Lower leg skin (tissue), 4 donors: ENCODE data around the gene SNAI1. TPM values are rescaled to one million over a fixed set of nuclear protein-coding genes. Genes with fewer than 3 reads are reported as not detected.
"Not testable (repeated sequence)": the region's sequence is repeated elsewhere in the genome, so short reads cannot be mapped to it uniquely, and the experiment has no call there.

Source experiments
- DNase-seq, 2 donors: peaks; one replicate each; pipeline ENCODE4 v3.0.0-alpha.2; 2019; ENCODE audit warnings: low spot score in 2 of 2
- H3K4me3 ChIP-seq: fragments of 200-600 bp; sonication (generic); 2 replicates; pipeline ENCODE4 v1.5.1; 2017; ENCODE audit warnings: mild to moderate bottlenecking, low read depth; ENCODE audit not compliant: poor library complexity, severe bottlenecking
- POLR2A ChIP-seq, 2 donors: fragments of 450-650 bp; IDR thresholded peaks; one replicate each; pipeline ENCODE4 v1.6.1; 2016 to 2017; ENCODE audit warnings: antibody characterized with exemption in 2 of 2, mild to moderate bottlenecking in 1 of 2, moderate library complexity in 1 of 2
- WGBS, 2 donors: methylation state at CpG; one replicate each; pipeline ENCODE4 v1.1.5; 2018; 5-methylcytosine and 5-hydroxymethylcytosine counted together
- intact Hi-C: fragments of 100-400 bp; cut with DNase I; formaldehyde crosslinking; loops from one replicate; pipeline ENCODE4 v1.15.0; 2023; ENCODE audit warnings: low total_unique reads
- total RNA-seq, 4 donors: library from RNA; depleted of rRNA; stranded (reverse); fragments of >200 nt; gene quantifications; one replicate each; pipeline ENCODE4 v1.1.0, GENCODE V29; 2016
- TF ChIP-seq, protein P1 (sequence below), 3 donors: fragments of 450-650 bp; IDR thresholded peaks; one replicate each; pipeline ENCODE4 v1.5.1; 2016; ENCODE audit warnings: antibody characterized with exemption in 3 of 3, mild to moderate bottlenecking in 3 of 3, moderate library complexity in 2 of 3

SNAI1 gene
- total RNA-seq, 4 donors from 2014 or later: 0.65 to 3.7 (median 1.3) TPM

DNA sequence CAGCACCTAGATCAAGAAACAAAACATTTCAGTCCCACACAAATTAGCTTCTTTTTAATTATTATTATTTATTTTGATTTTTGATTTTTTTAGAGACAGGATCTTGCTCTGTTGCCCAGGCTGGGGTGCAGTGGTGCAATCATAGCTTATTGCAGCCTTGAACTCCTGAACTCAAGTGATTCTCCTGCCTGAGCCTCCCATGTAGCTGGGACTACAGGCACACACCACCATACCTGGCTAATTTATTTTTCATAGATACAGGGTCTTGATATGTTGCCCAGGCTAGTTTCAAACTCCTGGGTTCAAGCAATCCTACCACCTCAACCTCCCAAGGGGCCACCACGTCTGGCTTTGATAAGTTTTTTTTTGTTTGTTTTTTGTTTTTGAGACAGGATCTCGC, 24.6 kb downstream of the SNAI1 start:
- DNase-seq: no peak
- TF ChIP-seq, protein P1, sequence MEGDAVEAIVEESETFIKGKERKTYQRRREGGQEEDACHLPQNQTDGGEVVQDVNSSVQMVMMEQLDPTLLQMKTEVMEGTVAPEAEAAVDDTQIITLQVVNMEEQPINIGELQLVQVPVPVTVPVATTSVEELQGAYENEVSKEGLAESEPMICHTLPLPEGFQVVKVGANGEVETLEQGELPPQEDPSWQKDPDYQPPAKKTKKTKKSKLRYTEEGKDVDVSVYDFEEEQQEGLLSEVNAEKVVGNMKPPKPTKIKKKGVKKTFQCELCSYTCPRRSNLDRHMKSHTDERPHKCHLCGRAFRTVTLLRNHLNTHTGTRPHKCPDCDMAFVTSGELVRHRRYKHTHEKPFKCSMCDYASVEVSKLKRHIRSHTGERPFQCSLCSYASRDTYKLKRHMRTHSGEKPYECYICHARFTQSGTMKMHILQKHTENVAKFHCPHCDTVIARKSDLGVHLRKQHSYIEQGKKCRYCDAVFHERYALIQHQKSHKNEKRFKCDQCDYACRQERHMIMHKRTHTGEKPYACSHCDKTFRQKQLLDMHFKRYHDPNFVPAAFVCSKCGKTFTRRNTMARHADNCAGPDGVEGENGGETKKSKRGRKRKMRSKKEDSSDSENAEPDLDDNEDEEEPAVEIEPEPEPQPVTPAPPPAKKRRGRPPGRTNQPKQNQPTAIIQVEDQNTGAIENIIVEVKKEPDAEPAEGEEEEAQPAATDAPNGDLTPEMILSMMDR (IDR thresholded peaks at IDR 0.05): no peak
- no peak for TF ChIP-seq POLR2A (IDR thresholded peaks at IDR 0.05)
- H3K4me3 ChIP-seq: no peak overlapping the region
- intact Hi-C loops: no loop called here
- WGBS, 2 donors: 90 to 100% methylated on average over 2 of the region's 2 CpGs

DNA sequence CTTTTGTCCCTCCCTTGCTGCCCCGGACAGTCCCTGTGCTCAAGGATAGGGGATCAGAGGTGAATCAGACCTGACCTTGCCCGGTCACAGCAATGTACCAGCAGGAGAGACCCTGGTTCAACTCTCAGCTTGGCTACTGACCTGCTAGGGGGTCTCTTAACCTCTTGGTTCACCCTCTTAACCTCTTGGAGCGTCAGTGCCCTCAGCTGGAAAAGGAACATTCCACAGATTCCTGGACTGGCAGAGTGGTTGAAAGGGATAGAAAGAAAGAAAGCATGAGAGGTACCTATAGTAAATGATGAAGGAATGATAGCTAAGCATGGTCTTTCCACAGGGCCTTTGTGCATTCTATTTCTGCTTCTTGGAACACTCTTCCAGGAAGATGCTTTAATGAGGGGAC, 25.2 kb downstream of the SNAI1 start:
- WGBS, 2 donors: 89 to 98% methylated on average over 3 of the region's 3 CpGs
- TF ChIP-seq POLR2A (IDR thresholded peaks at IDR 0.05): no peak
- TF ChIP-seq, protein P1 (IDR thresholded peaks at IDR 0.05): no peak
- intact Hi-C loops: no loop called here
- no peak overlapping the region for H3K4me3 ChIP-seq
- no peak for DNase-seq

DNA sequence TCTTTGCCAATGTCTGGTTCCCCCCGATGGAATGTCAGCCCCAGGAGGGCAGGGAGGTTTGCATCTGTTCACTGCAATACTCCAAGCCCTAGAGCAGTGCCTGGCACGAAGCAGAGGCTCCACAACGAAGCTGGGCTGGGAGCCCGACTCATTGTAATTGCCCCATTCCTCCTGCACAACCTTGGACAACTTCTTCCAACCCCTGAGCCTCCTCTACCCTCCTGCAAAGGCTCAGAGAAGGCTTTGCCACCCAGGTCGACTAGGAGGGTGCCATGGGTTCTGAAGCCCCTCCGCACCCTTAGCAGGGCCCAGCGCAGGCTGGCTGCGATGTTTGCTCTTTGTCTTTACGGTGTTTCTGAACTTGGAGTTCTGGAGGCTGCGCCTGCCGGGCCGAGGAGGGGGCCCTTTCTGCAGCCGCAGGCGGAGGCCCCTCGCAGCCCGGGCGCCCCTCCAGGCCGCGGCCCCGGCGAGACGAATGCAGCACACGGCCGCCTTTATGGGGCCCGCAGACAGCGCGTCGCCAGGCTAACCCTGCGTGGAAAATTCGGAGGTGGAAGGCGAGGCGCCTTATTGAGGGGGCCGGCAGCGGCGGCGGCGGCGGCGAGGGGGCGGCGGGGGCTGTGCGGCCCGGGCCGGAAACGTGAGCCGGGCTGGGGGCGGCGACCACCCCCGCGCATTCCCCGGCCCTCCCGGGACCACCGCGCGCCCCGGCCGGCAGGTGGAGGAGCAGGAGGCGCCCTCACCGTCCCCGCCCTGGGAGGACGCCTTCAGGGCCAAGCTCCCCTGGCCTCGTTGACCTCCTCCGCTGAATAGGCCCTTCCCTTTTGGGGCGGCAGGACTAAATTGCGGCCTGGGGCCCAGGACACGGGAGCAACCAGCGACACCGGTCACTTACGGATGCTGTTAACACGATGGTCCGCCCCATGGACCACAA, 27.0 kb downstream of the SNAI1 start:
- 28 to 37% methylated on average over 56 to 67 of the region's 71 CpGs for WGBS, 2 donors
- no peak for TF ChIP-seq POLR2A (IDR thresholded peaks at IDR 0.05)
- intact Hi-C loops: no loop called here
- DNase-seq: no peak
- H3K4me3 ChIP-seq: no peak overlapping the region

DNA sequence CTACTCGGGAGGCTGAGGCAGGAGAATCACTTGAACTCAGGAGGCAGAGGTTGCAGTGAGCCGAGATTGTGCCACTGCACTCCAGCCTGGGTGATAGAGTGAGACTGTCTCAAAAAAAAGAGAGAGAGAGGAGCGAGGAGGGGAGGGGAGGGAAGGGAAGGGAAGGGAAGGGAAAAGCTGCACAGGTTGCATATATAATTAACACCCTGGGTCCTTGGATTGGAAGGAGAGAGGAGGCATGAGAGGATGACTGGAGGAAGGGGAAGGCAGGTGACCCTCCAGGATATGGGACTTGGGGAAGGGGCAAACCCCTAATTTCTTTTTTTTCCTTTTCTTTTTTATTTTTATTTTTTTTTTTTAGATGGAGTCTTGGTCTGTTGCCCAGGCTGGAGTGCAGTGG, 28.8 kb downstream of the SNAI1 start:
- intact Hi-C loops, H3K4me3 ChIP-seq, DNase-seq: not testable (repeated sequence)
- WGBS, 2 donors: 79 to 86% methylated on average over 2 of the region's 3 CpGs

DNA sequence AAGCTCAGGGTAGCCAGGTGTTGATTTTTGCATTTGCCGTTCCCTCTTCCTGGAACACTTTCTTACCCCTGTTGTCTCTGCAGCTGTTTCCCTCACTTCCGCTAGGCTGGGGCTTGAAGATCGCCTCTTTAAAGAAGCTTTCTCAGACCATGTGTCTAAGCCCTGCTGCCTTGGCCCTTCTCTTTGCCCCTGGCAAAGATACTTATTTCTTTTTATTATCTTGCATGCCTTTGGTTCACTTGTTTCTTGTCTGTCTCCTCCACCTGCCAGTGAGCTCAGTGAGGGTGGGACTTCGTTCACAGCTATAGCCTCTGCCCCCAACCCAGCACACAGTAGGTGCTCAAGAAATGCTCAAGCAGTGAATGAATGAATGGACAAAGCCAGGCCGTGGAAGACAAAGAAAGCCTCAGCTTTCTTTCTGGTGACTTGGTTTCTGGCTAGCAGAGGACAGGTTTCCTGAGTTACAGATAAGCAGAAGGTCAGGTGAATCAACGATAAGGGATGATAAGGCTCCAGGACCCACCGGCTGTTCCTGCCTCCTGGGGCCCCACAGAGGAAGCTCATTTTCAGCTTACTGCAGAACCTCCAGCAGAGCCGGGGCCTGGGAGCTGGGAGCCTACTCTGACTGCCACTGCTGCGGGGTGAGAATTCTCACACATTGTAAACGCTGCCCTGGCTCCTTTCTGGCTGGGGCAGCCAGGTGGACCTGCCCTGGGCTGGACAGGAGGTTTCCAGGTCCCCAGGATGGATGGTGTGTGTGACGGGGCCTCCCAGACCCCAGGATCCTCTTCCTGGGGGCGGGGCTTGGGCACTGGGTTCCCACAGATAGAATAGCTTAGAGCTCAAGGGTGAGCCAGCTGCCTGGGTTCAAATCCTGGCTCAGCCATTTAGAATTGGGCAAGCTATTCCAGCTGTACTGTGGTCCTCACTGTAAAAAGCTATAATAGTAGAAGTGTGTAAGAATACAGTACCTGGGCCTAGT, 29.8 kb downstream of the SNAI1 start:
- intact Hi-C loops: no loop called here
- 73 to 80% methylated on average over 9 to 12 of the region's 12 CpGs for WGBS, 2 donors
- DNase-seq: no peak
- TF ChIP-seq, protein P1 (IDR thresholded peaks at IDR 0.05): no peak
- no peak for TF ChIP-seq POLR2A (IDR thresholded peaks at IDR 0.05)
- H3K4me3 ChIP-seq: no peak overlapping the region

DNA sequence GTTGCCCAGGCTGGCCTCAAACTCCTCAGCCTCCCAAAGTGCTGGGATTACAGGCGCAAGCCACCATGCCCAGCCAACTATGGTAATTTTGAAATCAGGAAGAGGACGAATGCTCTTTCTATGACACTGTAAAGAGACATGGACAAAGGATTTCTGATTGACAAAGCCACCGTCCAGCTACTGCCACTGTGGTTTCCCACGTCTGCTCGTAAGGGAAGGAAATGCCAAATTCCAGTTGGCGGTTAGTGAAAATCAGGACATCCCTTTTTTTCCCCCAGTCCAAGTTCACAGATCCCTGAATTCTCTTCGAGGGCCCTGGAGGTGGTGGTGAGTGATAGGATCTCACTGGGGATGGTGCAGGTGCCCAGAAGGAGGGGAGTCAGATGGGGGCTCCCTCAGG, 31.2 kb downstream of the SNAI1 start:
- no peak overlapping the region for H3K4me3 ChIP-seq
- intact Hi-C loops: no loop called here
- WGBS, 2 donors: 77 to 85% methylated on average over 7 of the region's 7 CpGs
- TF ChIP-seq POLR2A (IDR thresholded peaks at IDR 0.05): no peak
- TF ChIP-seq, protein P1 (IDR thresholded peaks at IDR 0.05): no peak
- DNase-seq: no peak
